Fibroblast of skin of scalp (primary cell): ENCODE measurements around the gene RPL37.
"Not testable (repeated sequence)": the region's sequence is repeated elsewhere in the genome, so short reads cannot be mapped to it uniquely, and the experiment has no call there.

Experiments used
- DNase-seq: peaks from one replicate; pipeline ENCODE4 v3.0.0-alpha.2; 2013

RPL37 gene

DNA sequence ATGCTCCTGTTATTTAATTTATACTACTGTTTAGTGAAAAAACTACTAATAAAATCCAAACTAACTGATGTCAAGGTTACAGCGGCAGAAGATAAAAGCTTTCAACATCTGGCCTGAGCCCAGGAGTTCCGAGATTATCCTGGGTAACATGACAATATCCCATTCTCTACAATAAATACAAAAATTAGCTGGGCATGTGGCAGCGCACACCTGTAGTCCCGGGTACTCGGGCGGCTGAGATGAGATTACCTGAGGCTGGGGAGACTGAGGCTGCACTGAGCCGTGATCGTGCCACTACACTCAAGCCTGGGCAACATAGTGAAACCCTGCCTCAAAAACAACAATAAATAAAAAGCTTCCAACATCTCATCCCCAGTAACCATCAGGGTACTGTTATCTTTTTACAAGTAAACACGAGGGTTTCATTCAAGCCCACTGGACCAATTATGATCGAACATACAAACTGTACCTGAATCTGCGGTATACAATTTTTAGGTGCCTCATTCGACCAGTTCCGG lies 1.3 kb downstream of the RPL37 start:
- DNase-seq: no peak

DNA sequence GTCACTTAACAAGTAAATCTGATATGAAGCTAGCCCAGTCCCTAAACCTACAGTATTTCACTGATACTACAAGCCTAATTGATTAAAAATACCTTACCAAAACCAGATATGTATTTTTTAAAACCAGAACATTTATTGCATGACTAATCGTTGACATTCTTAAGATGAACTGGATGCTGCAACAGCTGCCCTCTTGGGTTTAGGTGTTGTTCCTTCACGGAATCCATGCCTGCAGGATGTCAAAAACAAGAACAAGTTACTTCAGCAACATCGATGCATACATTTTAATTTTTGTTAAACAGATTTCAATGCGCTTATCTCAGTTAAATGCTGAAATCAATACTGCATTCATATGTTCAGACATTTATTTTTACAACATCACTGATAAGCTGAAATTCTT lies 2.7 kb downstream of the RPL37 start:
- DNase-seq: no peak

DNA sequence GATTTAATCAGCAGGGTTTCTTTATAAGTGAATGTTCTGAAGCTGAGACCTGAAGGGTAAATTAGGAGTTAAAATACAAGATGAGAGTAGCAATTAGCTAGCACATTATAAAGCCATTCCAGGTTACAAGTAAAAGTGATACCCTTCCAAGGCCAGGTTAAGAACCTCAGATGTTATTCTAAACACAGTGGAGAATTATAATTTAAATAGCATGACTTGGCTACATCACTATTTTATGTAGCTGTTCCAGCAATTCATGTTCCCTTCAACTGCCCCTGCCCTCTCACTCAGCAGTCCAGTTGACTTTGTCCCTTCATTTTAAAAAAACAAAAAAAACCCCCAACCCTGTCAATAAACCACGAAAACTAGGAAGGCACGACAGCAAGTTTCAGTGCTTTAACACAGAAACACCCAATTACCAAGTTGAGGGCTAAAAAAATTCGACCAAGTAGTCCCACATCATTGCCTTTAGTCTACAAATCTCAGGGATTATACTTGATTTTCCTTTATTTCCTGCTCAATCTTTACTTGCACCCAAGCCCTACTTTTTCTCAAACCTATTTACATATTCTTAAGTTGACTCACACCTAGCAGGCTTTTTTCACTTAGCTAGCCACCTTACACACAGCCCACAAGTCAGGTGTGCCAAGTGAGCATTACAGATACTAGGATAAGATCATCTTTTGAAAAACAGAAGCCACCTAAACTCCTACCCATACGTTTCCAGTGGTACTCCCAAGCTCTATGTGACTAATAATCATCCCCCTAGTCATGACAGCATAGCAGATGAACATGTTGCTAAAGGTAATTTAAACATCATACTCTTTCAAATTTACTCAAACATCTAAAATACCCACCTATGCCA lies 3.4 kb downstream of the RPL37 start:
- DNase-seq: no peak

DNA sequence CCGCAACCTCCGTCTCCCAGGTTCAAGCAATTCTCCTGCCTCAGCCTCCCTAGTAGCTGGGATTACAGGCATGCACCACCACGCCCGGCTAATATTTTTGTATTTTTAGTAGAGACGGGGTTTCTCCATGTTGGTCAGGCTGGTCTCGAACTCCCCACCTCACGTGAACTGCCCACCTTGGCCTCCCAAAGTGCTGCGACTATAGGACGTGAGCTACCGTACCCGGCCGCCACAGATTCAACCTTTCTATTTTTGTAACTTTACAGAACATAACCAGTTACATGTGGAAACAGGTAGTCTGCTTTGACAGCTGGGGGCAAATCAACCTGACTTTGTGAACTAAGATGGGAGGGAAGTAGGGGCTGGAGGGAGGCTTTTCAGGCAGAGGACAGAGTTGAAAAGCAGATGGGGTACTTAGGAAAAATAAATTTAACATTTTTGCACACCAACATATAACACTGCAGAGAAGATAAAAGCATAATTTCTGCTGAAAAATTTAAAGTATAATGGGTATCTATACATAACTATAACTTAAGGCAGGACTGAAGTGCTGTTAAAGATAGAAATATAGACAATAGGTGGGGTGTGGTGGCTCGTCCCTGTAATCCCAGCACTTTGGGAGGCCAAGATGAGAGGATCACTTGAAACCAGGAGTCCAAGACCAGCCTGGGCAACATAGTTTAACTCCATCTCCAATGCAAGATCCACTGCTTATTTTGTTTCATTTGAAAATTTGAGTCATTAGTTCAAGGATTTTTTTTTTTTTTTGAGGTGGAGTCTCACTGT lies 5.1 kb downstream of the RPL37 start:
- DNase-seq: no peak

DNA sequence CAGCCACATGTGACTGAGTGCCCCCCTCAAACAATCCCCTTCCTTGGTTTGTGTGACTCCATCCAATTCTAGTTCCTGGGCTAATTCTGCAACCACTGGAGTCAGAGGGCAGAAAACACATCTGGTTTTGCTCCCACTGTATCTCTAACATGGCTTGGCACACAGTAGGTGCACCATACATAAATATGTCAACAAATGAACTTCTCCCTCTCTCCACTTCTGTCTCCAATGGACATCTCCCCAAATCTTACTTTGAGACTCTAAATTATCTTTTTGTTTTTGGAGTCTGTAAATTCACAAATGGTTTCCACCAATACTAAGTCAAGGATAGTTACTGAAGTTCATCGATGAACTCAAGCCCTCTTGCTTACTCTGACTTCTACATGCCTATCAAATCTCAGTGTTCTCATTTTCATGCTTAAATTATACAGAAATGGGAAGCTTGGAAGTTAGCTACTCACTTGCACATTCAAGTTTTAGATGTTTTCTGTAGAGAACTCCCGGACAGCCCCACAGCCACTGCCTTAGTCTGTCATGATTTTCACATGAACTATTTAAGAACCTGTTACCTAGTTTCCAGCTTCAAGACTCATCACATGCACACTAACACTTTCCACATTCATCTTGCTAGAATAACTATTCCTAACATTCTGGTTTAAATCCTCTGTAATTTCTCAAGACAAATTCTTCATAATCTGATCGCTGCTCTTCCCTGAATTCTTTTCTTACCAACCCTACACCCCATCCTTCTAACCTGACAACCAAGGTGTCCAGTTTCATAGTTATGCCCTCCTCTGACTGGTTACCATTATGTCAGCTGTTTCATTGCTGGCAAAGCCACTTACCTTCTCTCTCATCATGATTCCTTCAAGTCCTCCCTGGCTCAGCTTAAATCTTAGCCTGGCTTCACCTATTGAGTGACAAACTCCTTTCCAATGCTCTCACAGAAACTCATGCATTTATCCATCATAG lies 6.0 kb downstream of the RPL37 start:
- DNase-seq: no peak

DNA sequence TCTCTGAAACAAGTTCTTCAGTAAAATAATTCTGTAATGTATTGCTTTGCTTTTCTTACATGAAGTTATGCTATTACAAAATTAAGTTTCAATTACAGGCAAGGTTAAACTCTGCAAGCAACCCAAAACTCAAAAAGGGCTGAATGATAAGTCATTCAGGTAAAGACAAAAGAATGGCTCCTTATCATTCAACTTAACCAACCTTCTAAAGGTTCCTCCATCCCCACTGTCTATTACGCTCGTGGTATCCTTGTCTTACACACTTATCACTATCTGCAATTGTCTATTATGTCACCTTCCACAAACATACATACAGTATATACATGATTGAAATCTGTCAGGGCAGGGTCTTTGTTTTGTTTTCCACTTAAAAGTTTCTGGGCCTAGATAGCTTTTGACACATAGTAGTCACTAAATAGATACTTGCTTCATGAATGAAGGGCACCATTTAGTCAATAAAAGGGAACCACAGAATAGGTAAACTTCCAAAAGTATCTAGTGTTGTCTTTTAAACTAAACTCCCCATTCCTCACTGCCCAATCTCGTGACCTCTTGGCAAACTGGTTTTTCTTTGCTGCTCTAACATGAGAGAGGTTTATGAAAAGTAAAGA lies 6.9 kb downstream of the RPL37 start:
- no peak for DNase-seq

DNA sequence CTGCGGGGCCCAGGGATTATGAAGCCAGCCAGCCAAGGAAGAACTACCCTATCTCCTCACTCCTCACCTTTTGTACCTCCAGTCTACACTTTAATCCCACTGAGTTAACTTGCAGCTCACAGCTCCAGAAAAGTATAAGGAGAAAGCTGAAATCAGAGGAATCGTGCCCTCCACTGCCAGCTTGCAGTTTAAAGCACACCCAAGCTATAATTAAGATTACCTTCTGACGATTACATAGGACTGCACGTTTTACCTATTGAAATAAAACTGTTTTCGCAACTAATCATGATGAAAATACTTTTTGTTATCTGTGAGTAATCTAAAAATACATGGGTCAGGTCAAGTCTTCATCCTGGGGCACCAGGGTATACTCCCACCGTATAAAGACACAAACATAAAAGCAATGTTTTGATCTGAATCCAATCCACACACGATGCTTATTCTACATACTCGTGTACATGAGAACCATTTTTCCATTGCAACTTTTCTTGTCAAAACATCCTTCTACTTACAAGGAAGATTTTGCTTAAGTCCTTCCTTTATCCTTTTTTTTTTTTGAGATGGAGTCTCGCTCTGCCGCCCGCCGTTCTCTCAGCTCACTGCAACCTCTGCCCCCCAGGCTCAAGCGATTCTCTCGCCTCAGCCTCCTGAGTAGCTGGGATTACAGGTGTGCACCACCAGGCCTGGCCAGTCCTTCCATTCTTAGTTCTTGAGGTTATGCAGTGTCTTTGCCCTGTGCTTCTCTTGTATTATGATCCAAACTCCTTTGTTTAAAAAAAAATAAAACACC lies 7.6 kb downstream of the RPL37 start:
- no peak for DNase-seq

DNA sequence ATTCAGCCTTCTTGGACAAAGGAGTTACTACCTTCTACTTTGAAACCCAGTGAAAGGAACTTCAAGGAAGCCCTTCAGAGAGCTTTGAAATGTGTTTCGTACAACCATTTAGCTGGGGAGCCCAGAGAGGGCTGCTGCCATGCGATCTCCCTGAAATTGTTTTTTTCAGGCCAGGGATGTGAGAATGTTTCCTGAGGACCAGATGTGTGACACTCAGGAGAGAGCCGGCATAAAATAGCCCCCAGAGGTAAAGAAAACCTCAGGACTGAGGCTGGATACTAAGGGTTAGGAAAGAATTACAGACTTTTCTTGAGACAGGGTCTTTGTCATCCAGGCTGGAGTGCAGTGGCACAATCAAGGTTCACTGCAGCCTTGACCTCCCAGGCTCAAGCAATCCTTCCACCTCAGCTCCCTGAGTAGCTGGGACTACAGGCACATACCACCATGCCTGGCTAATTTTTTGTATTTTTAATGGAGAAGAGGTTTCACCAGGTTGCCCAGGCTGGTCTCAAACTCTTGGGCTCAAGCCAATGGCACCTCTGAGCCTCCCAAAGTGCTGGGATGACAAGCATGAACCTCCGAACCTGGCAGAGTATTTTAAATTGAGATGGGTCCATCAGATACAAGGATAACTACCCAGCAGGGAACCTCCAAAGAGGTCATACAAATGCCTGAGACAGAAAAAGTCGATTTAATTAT lies 8.4 kb downstream of the RPL37 start:
- no peak for DNase-seq

DNA sequence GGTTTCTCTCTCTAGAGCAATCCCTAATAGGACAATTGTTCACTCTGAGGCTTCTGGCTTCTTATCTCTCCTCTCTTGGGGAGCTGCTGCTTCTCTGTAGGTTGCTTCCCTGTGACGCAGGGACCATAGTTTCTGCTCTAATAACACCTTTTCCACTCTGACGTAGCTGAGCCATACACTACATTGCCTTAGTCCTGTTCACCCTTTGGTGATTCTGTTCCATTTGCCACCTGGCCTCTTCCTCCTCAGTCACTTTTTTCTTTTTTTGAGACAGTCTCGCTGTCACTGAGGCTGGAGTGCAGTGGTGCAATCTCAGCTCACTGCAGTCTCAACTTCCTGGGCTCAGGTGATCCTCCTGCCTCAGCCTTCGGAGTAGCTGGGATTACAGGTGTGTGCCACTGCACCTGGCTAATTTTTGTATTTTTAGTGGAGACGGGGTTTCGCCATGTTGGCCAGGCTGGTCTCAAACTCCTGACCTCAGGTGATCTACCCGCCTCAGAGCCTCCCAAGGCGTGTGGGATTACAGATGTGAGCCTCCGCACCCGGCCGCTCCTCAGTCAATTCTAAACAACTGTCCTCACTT lies 9.5 kb downstream of the RPL37 start:
- DNase-seq: not testable (repeated sequence)

DNA sequence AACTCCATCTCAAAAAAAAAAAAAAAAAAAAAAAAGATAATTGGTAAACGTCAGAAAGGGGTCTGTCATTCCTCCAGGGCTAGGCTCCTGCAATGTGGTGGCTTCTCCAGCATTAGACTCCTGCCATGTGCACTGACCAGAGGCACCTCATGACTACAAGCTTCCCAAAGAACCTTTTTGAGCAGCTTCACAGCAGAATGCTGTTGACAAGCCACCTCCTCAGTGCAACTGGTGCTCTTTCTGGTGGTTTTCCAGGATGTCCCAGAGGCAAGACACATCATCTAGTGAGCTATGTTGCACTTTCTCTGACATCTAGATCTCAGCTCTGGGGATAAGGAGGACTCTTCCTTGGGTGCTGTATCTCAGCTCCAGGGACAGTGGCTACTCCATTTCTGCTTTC lies 11.6 kb downstream of the RPL37 start:
- DNase-seq: no peak

DNA sequence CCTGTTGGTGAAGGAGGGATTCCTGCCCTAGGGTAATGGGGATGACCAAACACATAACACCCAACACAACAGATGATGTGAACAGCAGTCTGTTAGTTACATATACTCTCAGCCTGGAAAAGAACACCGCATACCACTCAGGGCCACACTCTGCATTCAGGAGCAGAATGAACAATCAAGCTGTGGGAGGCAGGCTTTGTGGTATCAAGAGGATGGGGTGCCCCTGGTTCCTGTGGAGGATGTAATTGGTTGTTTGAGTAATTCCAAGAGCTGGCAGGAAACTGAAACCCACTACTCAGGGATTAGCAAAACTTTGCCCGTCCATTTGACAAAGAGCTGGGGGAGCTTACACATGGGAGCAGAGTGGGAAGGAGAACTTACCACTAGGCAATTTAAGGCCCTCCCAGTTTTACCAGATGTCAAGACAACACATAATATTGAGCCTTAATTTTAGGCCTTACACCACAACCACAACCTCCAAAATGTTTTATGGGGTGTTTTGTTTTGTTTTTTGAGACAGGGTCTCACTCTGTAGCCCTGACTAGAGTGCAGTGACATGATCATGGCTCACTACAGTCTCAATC lies 21.2 kb downstream of the RPL37 start:
- no peak for DNase-seq

DNA sequence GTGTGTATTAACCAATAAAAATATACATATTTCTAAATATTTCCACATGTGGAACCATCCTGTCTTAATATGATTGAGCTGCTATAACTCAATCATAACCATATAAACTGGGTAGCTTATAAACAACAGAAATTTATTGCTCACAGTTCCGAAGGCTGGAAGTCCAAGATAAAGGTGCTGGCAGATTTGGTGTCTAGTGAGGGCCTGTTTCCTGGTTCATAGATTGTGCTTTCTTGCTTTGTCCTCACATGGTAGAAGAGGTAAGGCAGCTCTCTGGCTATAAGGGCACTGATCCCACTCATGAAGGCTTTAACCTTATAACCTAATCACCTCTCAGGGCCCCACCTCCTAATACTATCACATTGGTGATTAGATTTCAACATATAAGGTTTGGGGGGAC lies 22.9 kb downstream of the RPL37 start:
- DNase-seq: no peak

DNA sequence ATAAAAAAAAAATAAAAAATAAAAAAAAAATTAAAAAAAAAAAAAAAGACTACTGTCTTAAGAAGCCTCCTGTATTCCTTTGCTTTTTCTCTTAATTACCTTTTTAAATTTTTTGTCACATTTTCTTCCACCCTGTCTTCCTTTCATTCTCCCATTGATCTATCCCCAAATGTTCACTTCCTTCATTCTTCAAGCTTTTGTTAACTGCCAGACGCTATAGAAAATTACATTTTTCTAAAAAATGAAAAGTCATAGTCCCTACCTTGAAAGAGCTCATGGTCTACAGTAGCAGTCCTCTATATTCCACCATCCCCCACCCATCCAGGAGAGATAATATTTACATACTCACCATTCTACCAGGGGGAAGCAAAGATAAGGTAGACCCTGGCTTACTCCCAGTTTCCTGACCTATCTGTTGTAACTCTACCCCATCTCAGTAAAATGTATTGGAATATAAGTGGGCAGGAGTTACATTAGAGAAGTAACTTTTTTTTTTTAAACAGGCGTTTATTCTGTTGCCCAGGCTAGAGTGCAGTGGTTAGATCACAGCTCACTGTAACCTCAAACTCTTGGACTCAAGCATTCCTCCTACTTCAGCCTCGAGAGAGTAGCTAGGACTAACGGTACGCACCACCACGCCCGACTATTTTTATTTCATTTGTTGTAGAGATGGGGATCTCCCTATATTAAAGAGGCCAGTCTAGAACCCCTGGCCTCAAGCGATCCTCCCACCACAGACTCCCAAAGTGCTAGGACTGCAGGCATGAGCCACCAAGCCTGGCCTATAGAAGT lies 33.1 kb downstream of the RPL37 start:
- DNase-seq: no peak

DNA sequence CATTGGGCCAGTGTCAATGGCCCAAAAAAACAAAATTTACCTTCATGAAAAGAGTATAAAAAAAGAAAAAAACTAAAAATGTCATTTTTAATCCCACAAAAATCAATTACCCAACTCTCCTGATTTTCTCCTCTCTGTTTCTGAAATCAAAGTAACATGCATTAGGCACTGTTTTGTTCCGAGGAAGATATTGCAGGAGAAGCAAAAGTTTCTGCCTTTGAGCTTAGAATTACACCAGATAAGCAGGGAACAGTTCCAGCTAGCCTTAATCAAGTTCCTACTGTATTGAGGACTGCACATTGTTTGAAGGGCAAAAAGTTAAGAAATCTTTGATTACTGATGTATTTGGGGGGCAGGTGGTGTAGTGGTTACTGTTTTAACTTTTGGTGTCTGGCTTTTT lies 35.8 kb downstream of the RPL37 start:
- DNase-seq: no peak

DNA sequence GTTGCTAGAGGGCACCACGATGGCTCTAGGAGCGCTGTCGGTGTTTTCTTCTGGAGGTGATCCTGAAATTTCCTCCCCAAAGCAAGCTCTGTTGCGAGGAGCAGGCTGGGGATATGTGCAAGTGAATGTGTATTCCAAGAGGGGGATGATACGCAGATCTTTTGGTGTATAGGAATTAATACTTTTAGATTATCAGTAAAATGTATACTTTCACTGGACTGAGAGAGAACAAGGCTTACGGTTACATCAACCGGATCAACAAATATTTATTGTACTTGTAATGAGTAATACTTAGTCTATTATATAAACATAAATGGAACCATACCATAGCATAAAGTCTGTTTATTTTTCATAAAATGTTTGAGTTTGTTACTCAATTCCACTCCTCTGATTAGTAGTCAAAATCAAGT lies 36.2 kb downstream of the RPL37 start:
- DNase-seq: no peak

DNA sequence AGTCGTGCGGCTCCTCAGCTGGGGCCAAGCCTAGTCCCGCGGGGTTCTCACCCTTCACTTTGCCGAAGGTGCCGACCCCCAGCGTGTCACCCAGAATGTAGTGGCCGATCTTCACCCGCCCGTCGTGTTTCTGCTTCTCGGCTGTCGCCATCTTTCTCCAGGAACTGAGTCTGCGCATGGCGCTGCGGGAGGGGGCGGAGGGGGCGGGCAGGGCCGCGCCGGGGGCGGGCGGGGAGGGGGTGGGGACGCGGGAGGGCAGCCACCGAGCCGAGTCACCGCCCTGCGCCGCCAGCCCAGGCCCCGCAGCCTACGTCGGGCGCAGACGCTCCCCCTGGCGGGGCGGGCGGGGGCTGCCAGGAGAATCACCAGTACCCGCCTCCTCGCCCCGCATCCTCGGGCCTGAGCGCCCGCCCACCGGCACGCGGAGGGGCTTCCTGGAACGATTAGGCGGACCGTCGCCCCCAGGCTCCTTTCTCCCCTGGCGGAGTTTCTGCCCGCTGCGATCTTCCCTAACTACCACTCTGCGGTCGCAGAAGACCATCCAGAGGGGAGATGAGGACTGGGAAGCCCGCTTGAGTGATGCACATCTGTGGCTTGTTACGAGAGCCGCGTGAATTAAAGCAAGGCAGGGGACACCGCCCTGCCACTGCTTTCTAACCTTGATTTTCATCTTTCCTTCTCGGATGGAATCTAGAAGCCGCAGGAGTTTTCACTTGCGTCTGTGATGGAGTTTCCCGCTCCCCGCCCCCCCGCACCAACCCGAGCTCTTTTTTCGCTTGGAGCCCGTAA lies 36.8 kb downstream of the RPL37 start, which contains the start of gene PRKAA1:
TSS of gene PRKAA1 (minus strand) at position 363 of the 789 bp plus-strand sequence. CDS start at position 178, 185 bp downstream.
- peak; percentile 91 for DNase-seq

DNA sequence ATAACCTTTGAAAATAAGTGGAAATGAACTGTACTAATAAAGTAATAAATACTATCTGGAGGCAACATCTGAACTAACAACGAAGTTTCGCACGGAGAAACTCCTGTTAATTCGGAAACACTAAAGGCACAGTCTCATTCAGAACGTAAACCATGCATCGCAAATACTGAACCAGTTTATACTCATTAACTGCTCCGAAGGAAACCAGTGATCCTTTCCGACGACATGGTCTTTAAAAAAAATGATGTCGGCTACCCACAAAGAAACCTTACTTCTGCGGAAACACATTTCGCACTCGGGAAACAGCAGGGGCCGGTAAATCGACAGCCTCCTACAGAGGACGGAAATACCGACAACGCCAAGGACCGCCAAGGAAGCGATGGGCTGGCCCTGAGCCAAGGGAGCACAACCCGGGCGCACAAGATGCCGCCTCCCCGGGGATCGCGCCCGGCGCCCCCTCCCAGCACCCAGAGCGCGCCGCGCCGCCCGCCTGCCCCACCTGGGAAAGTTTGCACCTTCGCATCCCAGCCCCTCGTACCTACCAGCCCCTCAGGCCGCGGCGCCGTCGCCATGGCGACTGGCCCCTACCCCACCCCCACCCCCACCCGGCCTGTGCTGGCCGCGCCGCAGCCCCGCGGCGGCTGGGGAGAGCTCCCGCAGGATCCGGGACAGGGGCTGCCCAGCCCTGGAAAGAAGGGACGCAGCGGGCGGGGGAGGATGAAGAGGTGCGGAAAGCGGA lies 37.6 kb downstream of the RPL37 start:
- DNase-seq: peak; percentile 73
